SK-N-SH (cell line): ENCODE results near the gene CPNE2. TPM values are rescaled to one million over a fixed set of nuclear protein-coding genes. Genes with fewer than 3 reads are reported as not detected.

Experiments used
- CTCF ChIA-PET: fragments of 300-600, 350-600 bp; formaldehyde crosslinking; extraction: SDS; loops from one replicate; lab custom pipeline; 2021; lab: Yijun Ruan, JAX
- POLR2A ChIA-PET: fragments of 350-600 bp; sonication (Branson Sonifier 250); formaldehyde crosslinking; extraction: SDS; loops from one replicate; lab custom pipeline; 2020; ENCODE audit warnings: antibody characterized with exemption, inconsistent platforms; lab: Yijun Ruan, JAX
- DNase-seq: peaks from one replicate; pipeline ENCODE4 v3.0.0; 2012
- H2AFZ ChIP-seq: fragments of 200-600 bp; sonication (generic); 2 replicates; pipeline ENCODE4 v1.8.1; 2016; ENCODE audit warnings: antibody characterized with exemption, mild to moderate bottlenecking, low read depth
- H3F3A ChIP-seq: fragments of 200-600 bp; sonication (generic); replicated peaks from 2 replicates; pipeline ENCODE3; 2016; ENCODE audit warnings: antibody characterized with exemption, mild to moderate bottlenecking; ENCODE audit not compliant: insufficient read depth
- H3K27ac ChIP-seq, 2 experiments: fragments of 200-500 bp in 1 of 2; fragments of 200-600 bp in 1 of 2; sonication (Bioruptor generic) in 1 of 2; sonication (generic), shearing (Covaris generic) in 1 of 2; 2 replicates each; pipeline versions ENCODE4 v1.5.1 to v1.6.1; 2014 to 2016; ENCODE audit warnings: low read depth in 2 of 2, inconsistent platforms in 1 of 2, low read length in 1 of 2, mild to moderate bottlenecking in 1 of 2, mixed read lengths in 1 of 2
- H3K27me3 ChIP-seq: fragments of 200-600 bp; sonication (generic), shearing (Covaris generic); 2 replicates; pipeline ENCODE4 v1.6.1; 2016; ENCODE audit warnings: mixed run types; ENCODE audit not compliant: insufficient read depth
- H3K36me3 ChIP-seq, 2 experiments: fragments of 200-500 bp in 1 of 2; fragments of 200-600 bp in 1 of 2; sonication (Bioruptor generic) in 1 of 2; sonication (generic) in 1 of 2; replicated peaks in 1 of 2; 2 replicates each; pipeline versions ENCODE3 to v1.5.1; 2014 to 2016; ENCODE audit warnings: low read length in 1 of 2, mild to moderate bottlenecking in 1 of 2; ENCODE audit not compliant: insufficient read depth in 2 of 2, control insufficient read depth in 1 of 2
- H3K4me1 ChIP-seq, 2 experiments: fragments of 200-500 bp in 1 of 2; fragments of 200-600 bp in 1 of 2; sonication (Bioruptor generic) in 1 of 2; sonication (generic), shearing (Covaris generic) in 1 of 2; 2 replicates each; pipeline versions ENCODE4 v1.5.1 to v1.6.1; 2014 to 2016; ENCODE audit warnings: low read depth in 1 of 2, low read length in 1 of 2, mixed run types in 1 of 2; ENCODE audit not compliant: insufficient read depth in 2 of 2, control insufficient read depth in 1 of 2
- H3K4me2 ChIP-seq: fragments of 200-600 bp; sonication (generic), shearing (Covaris generic); 2 replicates; pipeline ENCODE4 v1.6.1; 2017; ENCODE audit warnings: mixed run types
- H3K4me3 ChIP-seq, 2 experiments: fragments of 200-500 bp in 1 of 2; fragments of 200-600 bp in 1 of 2; sonication (Bioruptor generic) in 1 of 2; sonication (generic), shearing (Covaris generic) in 1 of 2; 2 replicates each; pipeline versions ENCODE4 v1.5.1 to v1.8.1; 2014 to 2016; ENCODE audit warnings: low read depth in 2 of 2, inconsistent platforms in 1 of 2, low read length in 1 of 2, mild to moderate bottlenecking in 1 of 2, mixed read lengths in 1 of 2, moderate library complexity in 1 of 2
- H3K79me2 ChIP-seq: fragments of 200-600 bp; sonication (generic); 2 replicates; pipeline ENCODE4 v1.8.1; 2017; ENCODE audit warnings: mild to moderate bottlenecking; ENCODE audit not compliant: insufficient read depth
- H3K9ac ChIP-seq: fragments of 200-600 bp; sonication (generic); 2 replicates; pipeline ENCODE4 v1.6.1; 2017; ENCODE audit warnings: mixed run types
- H3K9me2 ChIP-seq: fragments of 200-600 bp; sonication (generic); 2 replicates; pipeline ENCODE4 v1.6.1; 2017; ENCODE audit warnings: mixed run types
- H3K9me3 ChIP-seq: fragments of 200-600 bp; sonication (generic); 2 replicates; pipeline ENCODE4 v1.6.1; 2017; ENCODE audit warnings: mixed run types, mild to moderate bottlenecking, moderate library complexity
- H4K20me1 ChIP-seq: fragments of 200-600 bp; sonication (generic); 2 replicates; pipeline ENCODE4 v1.6.1; 2017; ENCODE audit warnings: mild to moderate bottlenecking, mixed run types; ENCODE audit not compliant: insufficient read depth
- CTCF ChIP-seq: fragments of 200-600 bp; sonication (generic); IDR thresholded peaks from 2 replicates; pipeline ENCODE4 v1.6.1; 2017; ENCODE audit warnings: antibody characterized with exemption, mild to moderate bottlenecking, moderate library complexity
- ELF1 ChIP-seq: IDR thresholded peaks from 2 replicates; pipeline ENCODE4 v1.4.0; 2012
- FOSL2 ChIP-seq: IDR thresholded peaks from 2 replicates; pipeline ENCODE4 v1.4.0; 2012; ENCODE audit warnings: low read depth, mild to moderate bottlenecking, moderate library complexity, borderline replicate concordance
- FOXM1 ChIP-seq: IDR thresholded peaks from 2 replicates; pipeline ENCODE4 v1.4.0; 2012; ENCODE audit warnings: low read depth, mild to moderate bottlenecking
- IRF3 ChIP-seq: fragments of 150-350 bp; IDR thresholded peaks from 2 replicates; pipeline ENCODE4 v1.6.1; 2016; ENCODE audit warnings: mild to moderate bottlenecking, low read depth, low read length
- MXI1 ChIP-seq: IDR thresholded peaks from 2 replicates; pipeline ENCODE4 v1.6.1; 2012; ENCODE audit warnings: mild to moderate bottlenecking, low read depth, low read length, improper control_type of control experiment
- NFIC ChIP-seq: IDR thresholded peaks from 2 replicates; pipeline ENCODE4 v1.4.0; 2012; ENCODE audit warnings: borderline replicate concordance
- NRF1 ChIP-seq: IDR thresholded peaks from 2 replicates; pipeline ENCODE4 v1.6.1; 2012; ENCODE audit warnings: low read depth, mild to moderate bottlenecking, low read length
- PBX3 ChIP-seq: IDR thresholded peaks from 2 replicates; pipeline ENCODE4; 2012
- POLR2AphosphoS5 ChIP-seq: IDR thresholded peaks from 2 replicates; pipeline ENCODE4 v1.6.1; 2012; ENCODE audit warnings: low read depth, low read length
- RCOR1 ChIP-seq: fragments of 150-350 bp; IDR thresholded peaks from 2 replicates; pipeline ENCODE4 v1.6.1; 2017; ENCODE audit warnings: antibody characterized with exemption, low read length
- REST ChIP-seq: IDR thresholded peaks from 2 replicates; pipeline ENCODE4 v1.6.1; 2012; ENCODE audit warnings: mild to moderate bottlenecking, low read depth, low read length, moderate library complexity
- RFX5 ChIP-seq: IDR thresholded peaks from 2 replicates; pipeline ENCODE4 v1.6.1; 2012; ENCODE audit warnings: mild to moderate bottlenecking, improper control_type of control experiment, low read length
- RXRA ChIP-seq: IDR thresholded peaks from 2 replicates; pipeline ENCODE4 v1.4.0; 2012; ENCODE audit warnings: low read depth, mild to moderate bottlenecking, borderline replicate concordance
- SIN3A ChIP-seq: IDR thresholded peaks from 2 replicates; pipeline ENCODE4 v1.6.1; 2012; ENCODE audit warnings: low read depth, mild to moderate bottlenecking, low read length, moderate library complexity, borderline replicate concordance
- SMC3 ChIP-seq: IDR thresholded peaks from 2 replicates; pipeline ENCODE4 v1.6.1; 2012; ENCODE audit warnings: low read depth, low read length, improper control_type of control experiment
- TCF12 ChIP-seq: IDR thresholded peaks from 2 replicates; pipeline ENCODE4 v1.4.0; 2012
- TEAD4 ChIP-seq: IDR thresholded peaks from 2 replicates; pipeline ENCODE4 v1.4.0; 2012; ENCODE audit warnings: mild to moderate bottlenecking, borderline replicate concordance; ENCODE audit not compliant: insufficient read depth
- YY1 ChIP-seq: IDR thresholded peaks from 2 replicates; pipeline ENCODE4 v1.4.0; 2012; ENCODE audit warnings: low read depth, mild to moderate bottlenecking
- WGBS: methylation state at CpG from one replicate; pipeline ENCODE4 v1.1.6; 2017; ENCODE audit warnings: low lambda C conversion rate; 5-methylcytosine and 5-hydroxymethylcytosine counted together
- polyA plus RNA-seq, 3 experiments: library from polyadenylated mRNA; depleted of rRNA; stranded (reverse); fragments of >200 nt; gene quantifications; 2 replicates each; pipeline ENCODE4 v1.2.3, GENCODE V29; 2012
- TF ChIP-seq, protein P1 (sequence below): IDR thresholded peaks from 2 replicates; pipeline ENCODE4 v1.4.0; 2012; ENCODE audit warnings: low read depth

CPNE2 gene
- polyA plus RNA-seq, 1 of the 3 experiments (the other 2 are of a cell fraction) = 73.0 TPM

DNA sequence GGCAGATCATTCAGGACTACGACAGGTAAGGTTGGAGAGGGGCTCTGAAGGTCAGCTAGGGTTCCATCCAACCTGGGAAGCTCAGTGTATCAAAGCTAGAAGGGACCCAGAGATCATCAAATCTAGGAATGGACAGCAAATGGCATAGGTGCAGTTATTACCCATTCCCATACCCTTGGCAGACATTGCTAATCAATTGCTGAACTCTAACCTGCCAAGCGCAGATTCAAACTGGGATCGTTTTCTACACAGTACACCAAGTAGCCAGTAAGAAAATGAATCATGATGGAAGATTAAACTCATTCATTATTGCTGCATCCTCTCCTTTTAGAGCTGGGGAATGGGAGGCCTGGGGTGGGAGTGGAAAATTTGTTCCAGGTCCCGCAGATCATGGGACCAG lies 33.6 kb downstream of the CPNE2 start:
- 94% methylated on average over 4 of the region's 4 CpGs for WGBS
- Histone ChIP-seq H3K4me1 (peaks cover 0 to 4% of the 10 kb centered on the region in 2 experiments; a peak in 1 of 4 replicates), H3K9me2 (no peaks in the 10 kb centered on the region), H2AFZ (no peak overlapping the region), H3K9ac (no peak overlapping the region), H4K20me1 (no peaks in the 10 kb centered on the region), H3K27ac (no peak overlapping the region), H3K27me3 (no peaks in the 10 kb centered on the region), H3K79me2 (no peaks in the 10 kb centered on the region), H3K36me3 (peaks cover 2 to 4% of the 10 kb centered on the region in 2 experiments), H3K9me3 (no peaks in the 10 kb centered on the region), H3F3A (no peaks in the 10 kb centered on the region), H3K4me3 (no peak overlapping the region), H3K4me2 (no peak overlapping the region)
- no peak for DNase-seq
- ChIA-PET POLR2A (no interaction called here), CTCF (interaction anchor here (1.6 kb wide), 1 partner anchor 33 kb away, joined by 4 read pairs; no protein-coding TSS in a partner anchor)
- TF ChIP-seq POLR2AphosphoS5 = no peak
- TF ChIP-seq YY1 = no peak
- no peak for TF ChIP-seq TEAD4
- TF ChIP-seq SIN3A = no peak
- no peak for TF ChIP-seq MXI1
- TF ChIP-seq NRF1 = no peak
- TF ChIP-seq PBX3 = no peak
- no peak for TF ChIP-seq RCOR1
- no peak for TF ChIP-seq RXRA
- TF ChIP-seq RFX5 = no peak

- ChIA-PET CTCF (interaction anchor here (1.6 kb wide), 1 partner anchor 33 kb away, joined by 4 read pairs; no protein-coding TSS in a partner anchor), POLR2A (no interaction called here)
- Histone ChIP-seq H3K4me1 (peaks cover 0 to 4% of the 10 kb centered on the region in 2 experiments; a peak in 1 of 4 replicates), H3K79me2 (no peaks in the 10 kb centered on the region), H3K27me3 (no peaks in the 10 kb centered on the region), H3K9me3 (no peaks in the 10 kb centered on the region), H4K20me1 (no peaks in the 10 kb centered on the region), H2AFZ (no peak overlapping the region), H3K9ac (no peak overlapping the region), H3K4me3 (no peak overlapping the region), H3F3A (no peaks in the 10 kb centered on the region), H3K4me2 (no peak overlapping the region), H3K9me2 (no peaks in the 10 kb centered on the region), H3K36me3 (peaks cover 2 to 3% of the 10 kb centered on the region in 2 experiments), H3K27ac (no peak overlapping the region)
- 97% methylated on average over 4 of the region's 4 CpGs for WGBS
- DNase-seq = no peak
- TF ChIP-seq FOSL2 (no peak), REST (no peak), NFIC (no peak), PBX3 (no peak), ELF1 (no peak), TCF12 (no peak), IRF3 (no peak), CTCF (no peak), RXRA (no peak), SMC3 (no peak), FOXM1 (no peak)
- TF ChIP-seq, protein P1, sequence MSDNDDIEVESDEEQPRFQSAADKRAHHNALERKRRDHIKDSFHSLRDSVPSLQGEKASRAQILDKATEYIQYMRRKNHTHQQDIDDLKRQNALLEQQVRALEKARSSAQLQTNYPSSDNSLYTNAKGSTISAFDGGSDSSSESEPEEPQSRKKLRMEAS = no peak
Observed at GRCh38 chr16:57126411-57126810, 34.0 kb downstream of the CPNE2 start.
